ENCODE measurements around the gene MAGEL2. TPM values are rescaled to one million over a fixed set of nuclear protein-coding genes. Genes with fewer than 3 reads are reported as not detected.
A peak's percentile ranks its signal among the peaks of the same experiment; 100 is the strongest.

Gene MAGEL2
- total RNA-seq, 2 donors from 2014 or later = 0.08 to 0.10 TPM

DNA sequence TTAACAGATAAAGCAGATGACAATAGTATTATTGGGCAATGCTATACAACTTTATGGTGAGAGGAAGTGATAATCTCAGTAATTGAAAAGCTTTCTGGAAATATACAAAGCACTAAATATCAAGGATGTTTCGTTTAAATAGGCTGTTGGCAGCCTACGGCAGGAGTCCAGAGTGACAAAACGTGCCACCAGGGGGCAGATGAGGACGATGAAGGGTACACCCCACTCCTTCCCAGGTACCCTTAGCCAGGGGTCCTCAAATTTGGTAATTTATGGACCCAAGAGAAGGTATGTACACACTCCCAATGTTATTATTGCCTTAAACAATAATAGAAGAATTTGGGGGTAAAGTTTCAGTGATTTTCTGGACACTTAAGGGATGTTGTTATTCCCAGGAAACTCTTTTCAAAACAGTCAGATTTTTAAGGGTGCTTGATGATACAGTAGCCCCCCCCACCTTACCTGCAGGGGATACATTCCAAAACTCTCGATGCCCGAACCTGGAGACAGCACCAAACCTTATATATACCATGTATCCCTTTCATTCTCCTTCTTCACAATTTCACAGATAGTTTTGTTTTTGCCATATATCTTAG is 1.4 kb upstream of the MAGEL2 start:
- peak; percentile 33 for DNase-seq
- Histone ChIP-seq H3K9ac (ENCODE audit: low read depth in 2 of 2, low read length in 2 of 2) (no peak overlapping the region), H3K27ac (no peak overlapping the region), H3K4me1 (no peaks in the 10 kb centered on the region), H3K27me3 (no peaks in the 10 kb centered on the region), H3K4me3 (no peak overlapping the region), H3K9me3 (no peaks in the 10 kb centered on the region), H3K36me3 (no peaks in the 10 kb centered on the region)
- intact Hi-C loops (cut with DNase I) = loop anchor here (5.0 to 10.0 kb wide), 2 partner anchors 208 to 1856 kb away; no protein-coding TSS in a partner anchor
- peak; percentile 41 for TF ChIP-seq CTCF (IDR thresholded peaks at IDR 0.05)

GRCh38 chr15:23647001-23647295 is 719 bp downstream of the MAGEL2 start:
- Histone ChIP-seq H3K4me3 (no peak overlapping the region), H3K4me1 (no peaks in the 10 kb centered on the region), H3K9me3 (no peaks in the 10 kb centered on the region), H3K36me3 (no peaks in the 10 kb centered on the region), H3K9ac (ENCODE audit: low read depth in 2 of 2, low read length in 2 of 2) (no peak overlapping the region), H3K27me3 (no peaks in the 10 kb centered on the region), H3K27ac (no peak overlapping the region)
- intact Hi-C loops (cut with DNase I) = loop anchor here (5.0 to 10.0 kb wide), 2 partner anchors 210 to 1858 kb away; no protein-coding TSS in a partner anchor
- DNase-seq = no peak
- no peak for TF ChIP-seq CTCF (IDR thresholded peaks at IDR 0.05)

DNA sequence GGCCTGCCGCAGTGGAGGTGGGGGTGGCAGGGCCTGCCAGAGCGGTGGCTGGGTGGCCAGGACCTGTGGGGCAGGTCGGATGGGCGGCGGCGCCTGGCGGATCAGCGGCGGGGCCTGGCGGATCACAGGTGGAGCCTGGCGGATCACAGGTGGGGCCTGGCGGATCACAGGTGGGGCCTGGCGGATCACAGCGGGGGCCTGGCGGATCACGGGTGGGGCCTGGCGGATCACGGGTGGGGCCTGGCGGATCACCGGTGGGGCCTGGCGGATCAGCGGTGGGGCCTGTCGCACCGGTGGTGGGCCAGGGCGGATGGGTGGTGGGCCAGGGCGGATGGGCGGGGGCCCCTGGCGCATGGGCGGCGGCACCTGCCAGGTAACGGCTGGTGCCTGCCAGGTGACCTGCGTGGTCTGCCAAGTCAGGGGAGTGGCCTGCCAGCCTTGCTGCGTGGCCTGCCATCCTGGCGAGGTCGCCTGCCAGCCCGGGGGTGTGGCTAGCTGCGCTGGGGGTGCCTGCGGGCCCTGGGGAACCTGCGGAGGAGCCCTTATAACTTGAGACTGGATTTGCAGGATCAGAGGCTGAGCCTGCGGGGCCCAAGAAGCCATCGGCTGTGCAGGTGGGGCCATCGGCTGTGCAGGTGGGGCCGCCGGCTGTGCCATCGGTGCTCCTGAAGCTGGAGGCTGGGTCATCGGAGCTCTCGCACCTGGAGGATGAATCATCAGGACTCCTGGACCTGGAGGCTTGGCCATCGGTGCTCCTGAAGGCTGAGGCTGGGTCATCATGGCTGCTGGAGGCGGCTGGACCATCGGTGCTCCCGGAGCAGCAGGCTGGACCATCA is 1.3 kb downstream of the MAGEL2 start:
- H3K4me3 ChIP-seq = no peak overlapping the region
- TF ChIP-seq CTCF (IDR thresholded peaks at IDR 0.05) = no peak
- no peak overlapping the region for H3K27ac ChIP-seq
- intact Hi-C loops (cut with DNase I) = loop anchor here (5.0 to 10.0 kb wide), 2 partner anchors 211 to 1858 kb away; no protein-coding TSS in a partner anchor
- H3K9me3 ChIP-seq = no peaks in the 10 kb centered on the region
- H3K27me3 ChIP-seq = no peaks in the 10 kb centered on the region
- H3K36me3 ChIP-seq = no peaks in the 10 kb centered on the region
- DNase-seq = no peak
- H3K9ac ChIP-seq (ENCODE audit: low read depth in 2 of 2, low read length in 2 of 2) = no peak overlapping the region
- no peaks in the 10 kb centered on the region for H3K4me1 ChIP-seq

DNA sequence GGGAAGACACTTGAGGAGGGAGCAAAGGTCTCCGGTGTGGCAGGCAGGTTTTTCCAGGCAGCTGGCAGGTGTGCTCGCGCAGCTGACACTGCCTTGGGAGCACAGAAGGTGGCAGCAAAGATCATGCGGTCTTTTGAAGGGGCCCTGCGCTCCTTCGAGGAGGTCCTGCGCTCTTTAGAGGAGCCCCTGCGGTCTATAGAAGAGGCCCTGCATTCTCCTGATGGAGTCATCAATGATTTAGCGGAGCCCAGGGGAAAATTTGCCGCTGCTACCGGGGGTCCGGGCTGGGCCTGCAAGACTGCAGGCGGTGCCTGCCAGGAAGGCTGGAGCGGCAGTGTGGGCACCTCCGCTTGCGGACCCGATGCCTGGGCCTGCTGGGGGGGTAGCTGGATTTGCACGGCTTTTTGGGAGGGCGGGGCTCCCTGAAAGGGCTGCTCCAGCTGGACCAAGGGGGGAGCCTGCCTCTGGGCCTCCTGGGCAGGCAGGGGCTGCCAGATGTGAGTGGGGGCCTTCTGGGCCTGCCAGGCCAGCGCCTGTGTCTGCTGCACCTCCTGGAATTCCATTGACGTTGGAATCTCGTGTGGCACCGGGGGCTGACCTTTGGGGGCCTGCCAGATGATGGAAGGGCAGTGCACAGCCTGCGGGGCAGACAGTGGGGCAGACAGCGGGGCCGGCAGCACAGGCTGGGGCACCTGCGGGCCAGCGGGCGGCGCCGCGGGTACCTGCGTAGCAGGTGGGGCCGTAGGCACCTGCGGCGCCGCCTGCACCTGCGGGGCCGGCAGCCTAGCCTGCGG is 2.1 kb downstream of the MAGEL2 start:
- peak; percentile 35 for DNase-seq
- H3K9me3 ChIP-seq = no peaks in the 10 kb centered on the region
- intact Hi-C loops (cut with DNase I) = loop anchor here (5.0 to 10.0 kb wide), 2 partner anchors 212 to 1859 kb away; no protein-coding TSS in a partner anchor
- H3K9ac ChIP-seq (ENCODE audit: low read depth in 2 of 2, low read length in 2 of 2) = no peak overlapping the region
- H3K36me3 ChIP-seq = no peaks in the 10 kb centered on the region
- H3K27me3 ChIP-seq = no peaks in the 10 kb centered on the region
- no peak overlapping the region for H3K4me3 ChIP-seq
- H3K4me1 ChIP-seq = no peaks in the 10 kb centered on the region
- TF ChIP-seq CTCF (IDR thresholded peaks at IDR 0.05) = no peak
- no peak overlapping the region for H3K27ac ChIP-seq

- intact Hi-C loops (cut with DNase I) = loop anchor here (5.0 to 10.0 kb wide), 3 partner anchors 212 to 1860 kb away; no protein-coding TSS in a partner anchor
- DNase-seq = no peak
- no peaks in the 10 kb centered on the region for H3K27me3 ChIP-seq
Observed at GRCh38 chr15:23644829-23645228, 2.8 kb downstream of the MAGEL2 start.

More at GRCh38 chr15:23644829-23645228, 2.8 kb downstream of the MAGEL2 start:
- Histone ChIP-seq H3K27ac (no peak overlapping the region), H3K4me1 (no peaks in the 10 kb centered on the region), H3K9ac (ENCODE audit: low read depth in 2 of 2, low read length in 2 of 2) (no peak overlapping the region), H3K9me3 (no peaks in the 10 kb centered on the region), H3K36me3 (no peaks in the 10 kb centered on the region), H3K4me3 (no peak overlapping the region)
- no peak for TF ChIP-seq CTCF (IDR thresholded peaks at IDR 0.05)

All from colonic mucosa (tissue), 4 donors.